SK-N-MC (cell line): ENCODE data around the gene GORASP1.

Experiments
- EZH2 ChIP-seq: fragments of 200-600 bp; sonication (generic); IDR thresholded peaks from one replicate; pipeline ENCODE4 v1.6.1; 2017; ENCODE audit warnings: antibody characterized with exemption
- POLR2AphosphoS5 ChIP-seq: IDR thresholded peaks from 2 replicates; pipeline ENCODE4 v1.6.1; 2012; ENCODE audit warnings: mild to moderate bottlenecking, low read depth, low read length, borderline replicate concordance

GRCh38 chr3:39063143-39063542, 44.3 kb downstream of the GORASP1 start:
- TF ChIP-seq EZH2 (no peak), POLR2AphosphoS5 (no peak)
